ENCODE results near the gene LDOC1.

DNA sequence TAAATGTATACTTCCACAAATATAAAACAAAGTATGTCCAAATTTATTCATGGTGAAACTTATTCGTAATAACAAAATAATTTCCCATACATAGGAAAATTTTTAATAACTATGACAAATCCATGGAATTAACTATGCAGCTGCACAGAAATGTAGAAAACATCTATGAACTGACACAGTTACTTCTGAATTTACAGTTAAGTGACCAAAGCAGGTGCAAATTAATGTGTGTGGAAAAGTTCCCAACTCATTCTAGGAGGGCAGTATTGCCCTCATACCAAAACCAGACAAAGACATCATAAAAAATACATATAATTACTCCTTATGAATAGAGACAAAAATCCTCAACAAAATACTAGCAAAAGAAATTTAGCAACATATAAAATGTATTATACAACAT, 12.5 kb downstream of the LDOC1 start:
- TF ChIP-seq RAD21 (IDR thresholded peaks at IDR 0.05 in 1 of 2, conservative IDR thresholded peaks at IDR 0.05 in 1 of 2; ENCODE audit: low read depth in 2 of 2, low read length in 2 of 2) (no peak), ZNF274 (IDR thresholded peaks at IDR 0.05; ENCODE audit: borderline replicate concordance, extremely low read depth, low read length) (no peak), EP300 (IDR thresholded peaks at IDR 0.05; ENCODE audit: borderline replicate concordance in 1 of 2, low read depth in 2 of 2, low read length in 2 of 2) (no peak), RNF2 (IDR thresholded peaks at IDR 0.05; ENCODE audit: borderline replicate concordance, low read depth, low read length, missing control alignments, poor library complexity, severe bottlenecking) (no peak), JUND (IDR thresholded peaks at IDR 0.05; ENCODE audit: low read length) (no peak), POLR2AphosphoS5 (IDR thresholded peaks at IDR 0.05; ENCODE audit: low read depth, low read length) (no peak)
- TF ChIP-seq, protein P1, sequence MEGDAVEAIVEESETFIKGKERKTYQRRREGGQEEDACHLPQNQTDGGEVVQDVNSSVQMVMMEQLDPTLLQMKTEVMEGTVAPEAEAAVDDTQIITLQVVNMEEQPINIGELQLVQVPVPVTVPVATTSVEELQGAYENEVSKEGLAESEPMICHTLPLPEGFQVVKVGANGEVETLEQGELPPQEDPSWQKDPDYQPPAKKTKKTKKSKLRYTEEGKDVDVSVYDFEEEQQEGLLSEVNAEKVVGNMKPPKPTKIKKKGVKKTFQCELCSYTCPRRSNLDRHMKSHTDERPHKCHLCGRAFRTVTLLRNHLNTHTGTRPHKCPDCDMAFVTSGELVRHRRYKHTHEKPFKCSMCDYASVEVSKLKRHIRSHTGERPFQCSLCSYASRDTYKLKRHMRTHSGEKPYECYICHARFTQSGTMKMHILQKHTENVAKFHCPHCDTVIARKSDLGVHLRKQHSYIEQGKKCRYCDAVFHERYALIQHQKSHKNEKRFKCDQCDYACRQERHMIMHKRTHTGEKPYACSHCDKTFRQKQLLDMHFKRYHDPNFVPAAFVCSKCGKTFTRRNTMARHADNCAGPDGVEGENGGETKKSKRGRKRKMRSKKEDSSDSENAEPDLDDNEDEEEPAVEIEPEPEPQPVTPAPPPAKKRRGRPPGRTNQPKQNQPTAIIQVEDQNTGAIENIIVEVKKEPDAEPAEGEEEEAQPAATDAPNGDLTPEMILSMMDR (IDR thresholded peaks at IDR 0.05; ENCODE audit: control extremely low read depth in 1 of 3, insufficient read depth in 1 of 3, low read depth in 1 of 3, low read length in 3 of 3) = no peak

Measured in H1 (cell line).